Fibroblast of upper back skin (primary cell): ENCODE results near the gene ARL16.

ENCODE experiments used
- DNase-seq: peaks from one replicate; pipeline ENCODE4 v3.0.0-alpha.2; 2013

Gene ARL16

GRCh38 chr17:81638683-81639082 is 44.9 kb downstream of the ARL16 start:
- DNase-seq = no peak

GRCh38 chr17:81636505-81637288 is 46.9 kb downstream of the ARL16 start, which contains the start of the genes NPLOC4 and TSPAN10:
NPLOC4 (minus strand) TSS chr17:81637112; CDS start chr17:81636930, 182 bp downstream.
TSPAN10 (plus strand) TSS chr17:81637196; CDS start chr17:81642413, 5,217 bp downstream.
- DNase-seq = peak; percentile 83

GRCh38 chr17:81635973-81636504 is 47.6 kb downstream of the ARL16 start:
- DNase-seq = no peak

- DNase-seq = no peak
Measured at GRCh38 chr17:81635431-81635830, 48.2 kb downstream of the ARL16 start.

DNA sequence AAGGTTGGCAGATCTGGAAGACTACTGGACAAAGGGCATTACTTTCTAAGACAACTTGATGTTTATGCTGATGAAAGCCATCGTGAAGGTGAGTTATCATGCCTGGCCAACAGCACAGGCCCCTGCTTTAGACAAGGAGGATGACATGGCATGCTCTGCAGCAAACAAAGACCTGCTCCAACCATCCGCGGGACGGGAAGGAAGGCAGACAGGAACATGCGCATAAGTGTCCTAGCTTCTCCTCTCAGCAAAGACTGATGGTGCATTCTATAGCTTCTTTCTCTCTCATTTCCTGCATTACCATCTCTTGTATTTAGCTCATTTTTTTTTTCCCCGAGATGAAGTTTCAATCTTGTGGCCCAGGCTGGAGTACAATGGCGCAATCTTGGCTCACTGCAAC is 52.1 kb downstream of the ARL16 start:
- DNase-seq = no peak
